GM15510 (cell line): ENCODE data around the gene AFF1.

Experiments used
- POLR2A ChIP-seq: IDR thresholded peaks from 3 replicates; pipeline ENCODE4 v1.6.1; 2011; ENCODE audit warnings: borderline replicate concordance; ENCODE audit not compliant: insufficient read length; ENCODE audit errors: extremely low read depth

Gene AFF1

DNA sequence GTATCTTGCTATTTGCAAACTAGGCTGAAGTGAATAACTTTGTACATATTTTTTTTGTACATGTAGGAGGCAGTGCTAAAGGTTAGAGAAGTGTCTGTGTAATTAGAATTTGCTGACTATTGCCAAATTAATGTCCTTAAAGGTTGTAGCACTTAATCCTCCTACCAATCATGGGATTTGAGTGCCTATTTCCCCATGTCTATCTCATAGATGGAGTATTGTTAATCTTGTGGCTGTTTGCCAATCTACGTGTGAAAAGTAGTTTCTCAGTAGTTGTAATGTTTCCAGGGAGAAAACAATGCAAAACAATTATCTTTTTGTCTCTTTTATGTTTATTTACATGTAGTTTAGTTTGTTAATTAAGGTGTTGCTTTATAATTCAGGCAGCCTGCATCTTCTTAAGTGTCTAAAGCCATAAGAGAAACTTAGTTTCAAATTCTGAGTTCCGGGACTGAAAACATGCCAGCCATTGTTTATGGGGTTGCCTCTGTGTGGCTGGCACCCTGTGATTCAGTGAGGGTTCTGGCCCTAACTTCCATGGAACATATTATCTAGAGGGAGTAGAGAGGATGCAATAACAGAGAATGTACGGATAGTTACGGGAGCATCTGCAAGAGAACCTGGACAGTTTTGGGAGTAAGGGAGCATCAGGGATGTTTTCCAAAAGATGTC, 143.2 kb downstream of the AFF1 start:
- no peak for TF ChIP-seq POLR2A

DNA sequence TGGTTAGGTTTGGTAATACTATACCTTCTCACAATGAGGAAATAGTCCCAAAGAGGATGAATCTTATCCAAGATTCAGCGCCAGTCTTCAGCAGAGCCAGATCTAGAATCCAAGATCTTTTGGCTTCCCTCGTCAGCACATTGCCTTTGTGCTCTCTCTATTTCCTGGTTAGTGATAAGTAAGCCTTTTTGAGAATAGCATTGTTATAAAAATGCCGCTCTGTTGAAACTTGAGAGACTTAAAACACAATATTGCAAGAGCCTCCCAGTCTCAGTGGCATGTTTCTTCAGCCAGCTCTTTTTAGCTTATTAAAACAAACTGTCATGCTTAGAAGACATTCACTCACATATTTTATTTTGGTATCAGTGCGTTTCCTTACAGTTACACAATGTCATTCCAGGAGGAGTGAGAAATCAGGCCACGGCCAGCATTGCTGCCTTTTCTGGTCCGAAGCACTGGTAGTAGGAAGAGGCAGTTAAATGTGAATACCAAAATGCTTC, 144.2 kb downstream of the AFF1 start:
- no peak for TF ChIP-seq POLR2A

DNA sequence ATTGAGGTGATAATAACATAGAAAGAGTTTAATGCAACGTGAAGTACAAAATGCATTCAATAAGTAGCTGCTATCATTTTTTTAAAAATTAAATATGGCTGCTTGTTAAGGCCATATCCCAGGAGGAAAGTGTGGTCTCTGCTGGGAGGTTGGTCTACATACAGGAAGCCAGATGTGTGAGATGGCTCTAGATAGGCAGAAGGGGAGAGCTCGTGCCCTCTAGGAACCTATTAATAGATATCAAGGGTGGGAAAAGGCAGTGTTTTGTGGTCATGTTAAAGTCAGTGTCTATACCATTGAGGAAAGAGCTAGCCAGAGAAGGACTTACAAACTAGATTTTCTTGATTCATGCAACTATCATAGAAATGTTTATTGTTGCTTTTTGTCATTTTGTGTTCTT, 145.2 kb downstream of the AFF1 start:
- TF ChIP-seq POLR2A: no peak

- no peak for TF ChIP-seq POLR2A
Observed at GRCh38 chr4:87080462-87080861, 145.7 kb downstream of the AFF1 start.

- TF ChIP-seq POLR2A: no peak
Observed at GRCh38 chr4:87081826-87082225, 147.0 kb downstream of the AFF1 start.

DNA sequence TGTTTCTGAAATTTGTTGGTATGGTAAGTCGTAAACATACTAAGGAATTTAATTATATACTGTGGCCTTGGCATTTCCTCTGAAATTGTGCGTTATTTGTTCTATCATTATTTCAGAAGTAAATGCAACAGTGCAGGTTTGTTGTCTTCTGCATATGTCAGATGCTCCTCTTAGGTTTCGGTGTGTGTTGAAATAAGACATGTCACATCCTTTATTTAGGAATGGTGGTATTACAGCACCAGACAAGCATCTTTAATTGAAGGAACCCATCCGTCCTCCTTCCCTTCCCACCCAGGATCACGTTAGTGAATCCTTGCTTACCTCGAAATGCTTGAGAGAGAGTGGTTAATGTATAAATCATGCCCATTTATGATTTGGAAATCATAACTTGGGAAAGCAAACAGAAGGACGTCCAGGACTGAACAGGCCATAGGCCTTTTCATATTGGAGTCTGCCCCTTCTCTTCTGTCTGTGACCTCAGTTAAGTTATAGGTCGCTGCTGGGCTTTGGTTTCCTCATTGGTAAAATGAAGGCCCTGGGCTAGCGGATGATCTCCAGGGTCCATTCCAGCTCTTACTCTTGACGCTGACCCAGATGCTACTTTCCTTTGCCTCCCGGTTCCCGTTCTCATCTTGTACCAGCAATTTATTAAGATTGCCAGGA, 151.5 kb downstream of the AFF1 start:
- no peak for TF ChIP-seq POLR2A

DNA sequence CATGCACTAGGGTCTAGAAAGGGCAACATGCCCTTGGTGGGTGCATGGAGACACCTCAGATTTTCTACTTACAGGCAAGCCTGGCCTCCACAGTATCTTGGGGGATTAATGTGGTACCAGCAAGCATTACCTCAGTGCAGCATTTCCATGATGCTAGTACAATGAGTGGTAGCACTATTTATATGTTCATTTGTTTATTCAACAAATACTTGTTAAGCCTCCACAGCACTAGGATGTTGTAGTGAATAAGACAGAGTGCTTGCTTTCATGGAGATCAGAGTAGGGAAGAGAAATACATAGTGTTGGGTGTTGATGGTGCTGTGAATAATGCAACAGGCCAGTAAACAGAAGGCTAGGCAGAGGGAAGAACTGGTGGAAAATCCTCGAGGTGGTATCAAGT, 152.2 kb downstream of the AFF1 start:
- TF ChIP-seq POLR2A: no peak

- TF ChIP-seq POLR2A: no peak
Observed at GRCh38 chr4:87087420-87087819, 152.6 kb downstream of the AFF1 start.

- TF ChIP-seq POLR2A: no peak
Observed at GRCh38 chr4:87088186-87088585, 153.4 kb downstream of the AFF1 start.

- no peak for TF ChIP-seq POLR2A
Observed at GRCh38 chr4:87089368-87089767, 154.6 kb downstream of the AFF1 start.

DNA sequence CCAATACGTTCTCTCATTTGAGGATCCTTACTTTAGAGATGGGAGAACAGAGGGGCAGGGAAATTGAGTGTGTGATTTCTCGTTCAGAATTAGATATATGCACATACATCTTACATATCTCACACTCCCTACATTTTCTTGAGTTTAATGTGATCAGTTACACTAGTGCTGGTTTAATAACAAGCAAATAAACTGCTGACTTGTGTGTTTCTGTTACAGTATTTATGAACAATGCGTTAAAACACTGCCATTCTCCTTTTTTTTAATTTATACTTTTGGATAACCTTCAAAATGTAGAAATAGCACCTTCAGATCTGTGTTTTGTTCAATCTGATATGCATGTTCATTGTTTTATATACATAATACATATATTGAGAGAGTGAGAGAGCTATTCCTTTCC, 155.5 kb downstream of the AFF1 start:
- TF ChIP-seq POLR2A: no peak

DNA sequence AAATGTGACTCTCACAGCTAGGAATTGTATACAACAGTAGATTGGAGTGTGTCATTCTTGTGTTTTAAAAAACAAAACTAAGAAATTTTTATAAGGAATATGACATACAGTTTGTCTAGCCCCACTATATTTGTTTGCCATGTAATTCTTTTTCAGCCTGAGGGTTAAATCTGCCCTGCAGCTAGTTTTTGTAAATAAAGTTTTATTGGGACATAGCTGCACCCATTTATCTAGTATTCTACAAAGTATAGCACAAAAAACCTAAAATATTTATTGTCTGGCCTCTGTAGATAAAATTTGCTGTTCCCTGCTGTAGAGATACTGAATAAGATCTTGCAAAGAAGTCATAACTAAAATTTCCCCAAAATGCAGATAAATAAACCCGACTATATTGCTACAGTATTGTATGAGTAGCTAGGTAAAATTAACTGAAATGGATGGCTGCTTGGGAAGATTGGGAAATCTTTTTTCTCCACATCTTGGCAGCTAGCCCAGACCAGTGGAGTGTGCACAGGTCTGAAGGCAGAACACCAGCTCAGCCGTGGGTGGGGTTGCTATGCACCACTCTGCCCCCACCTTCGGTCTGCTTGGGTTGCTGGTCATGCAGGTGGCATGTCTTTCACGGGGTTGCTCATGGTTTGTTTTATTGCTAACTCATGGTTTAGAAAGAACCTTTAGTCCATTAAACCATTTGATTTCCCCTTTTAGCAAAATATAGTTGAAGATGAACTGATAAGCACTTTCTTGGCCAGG, 157.8 kb downstream of the AFF1 start:
- TF ChIP-seq POLR2A: no peak

- TF ChIP-seq POLR2A: no peak
Observed at GRCh38 chr4:87093443-87094123, 158.8 kb downstream of the AFF1 start.

GRCh38 chr4:87097075-87097474, 162.3 kb downstream of the AFF1 start:
- TF ChIP-seq POLR2A: no peak

GRCh38 chr4:87100168-87100567, 165.4 kb downstream of the AFF1 start:
- no peak for TF ChIP-seq POLR2A

DNA sequence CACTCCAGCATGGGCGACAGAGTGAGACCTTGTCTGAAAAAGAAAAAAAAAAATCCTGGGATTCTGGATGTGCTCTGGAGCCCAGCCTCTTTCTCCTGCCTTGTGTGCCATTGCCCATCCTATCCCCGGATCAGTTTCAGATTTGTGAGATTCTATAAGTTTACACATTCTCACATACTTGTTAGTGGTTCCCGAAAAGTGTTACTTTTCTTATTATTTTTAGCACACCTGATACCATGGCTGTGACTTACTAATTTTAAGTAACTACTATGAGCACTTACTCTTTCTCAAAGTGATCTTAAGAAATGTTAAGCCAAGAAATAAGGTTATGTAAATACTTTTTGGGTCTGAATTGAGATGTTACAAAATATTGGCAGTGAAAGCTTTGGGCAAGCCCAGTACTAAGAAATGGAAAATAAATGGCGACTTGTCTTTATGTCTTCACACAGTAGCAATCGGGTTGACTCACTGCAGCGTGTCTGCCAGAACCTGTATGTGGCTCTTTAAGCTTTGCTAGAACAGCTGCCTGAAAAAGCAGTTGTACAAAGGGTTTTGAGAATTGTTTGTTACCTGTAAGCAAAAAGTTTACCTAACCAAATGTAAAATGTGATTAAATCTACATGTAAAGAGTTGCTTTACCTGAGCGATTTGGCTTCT, 166.9 kb downstream of the AFF1 start:
- no peak for TF ChIP-seq POLR2A

DNA sequence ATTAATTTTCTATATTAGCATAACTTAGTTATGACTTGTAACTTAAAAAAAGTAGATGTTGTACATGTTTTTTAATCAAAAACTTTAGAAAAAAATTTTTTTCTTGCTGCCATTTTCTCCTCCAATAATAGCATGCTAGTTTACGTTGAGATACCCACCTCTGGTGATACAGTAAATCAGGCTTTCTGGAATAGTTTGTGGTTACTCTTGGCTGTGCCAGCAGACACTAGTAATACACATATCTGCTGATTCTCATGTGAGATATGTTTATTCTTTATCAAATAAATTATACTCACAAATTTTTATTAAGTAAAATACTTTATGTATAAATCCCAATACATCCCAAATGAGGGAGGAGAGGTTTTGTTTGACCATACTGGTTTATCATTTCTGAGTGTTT, 168.3 kb downstream of the AFF1 start:
- no peak for TF ChIP-seq POLR2A
